SK-N-SH treated with all-trans-retinoic acid at 6 μM for 48 hours (cell line): Measurements from ENCODE around the gene FAM13B.

Experiments used
- CSDC2 ChIP-seq: fragments of 250-450 bp; sonication (Bioruptor Pico); IDR thresholded peaks from 2 replicates; pipeline ENCODE4 v1.5.0; 2020; ENCODE audit warnings: mild to moderate bottlenecking, moderate library complexity
- RARB ChIP-seq: fragments of 250-450 bp; sonication (Bioruptor Pico); IDR thresholded peaks from 2 replicates; pipeline ENCODE4 v1.8.0; 2021; ENCODE audit warnings: mild to moderate bottlenecking, moderate library complexity
- ZFP30 ChIP-seq: fragments of 450-650 bp; formaldehyde crosslinking; IDR thresholded peaks from 2 replicates; pipeline ENCODE4 v1.5.0; 2022; ENCODE audit warnings: mild to moderate bottlenecking, moderate library complexity

DNA sequence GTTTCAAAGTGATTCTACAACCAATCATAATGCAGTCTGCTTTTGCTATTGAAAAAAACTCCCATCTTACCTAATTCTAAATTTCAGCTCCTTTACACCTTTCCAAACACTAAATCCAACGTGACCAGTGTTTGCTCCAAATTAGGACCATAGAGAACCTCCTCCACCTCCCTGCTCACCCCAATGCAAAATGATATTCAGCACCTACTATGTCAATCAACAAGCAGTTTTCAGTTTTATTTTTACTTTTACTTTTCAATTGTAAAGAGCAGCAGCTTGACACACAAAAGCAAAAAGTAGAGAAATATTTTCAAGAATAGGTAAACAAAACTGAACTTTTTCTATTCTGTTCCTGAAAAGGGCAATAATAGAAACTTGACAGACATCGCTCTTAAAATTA is 3.4 kb downstream of the FAM13B start:
- TF ChIP-seq RARB (CRISPR knock-in tag) (no peak), ZFP30 (CRISPR knock-in tag) (no peak), CSDC2 (CRISPR knock-in tag) (no peak)
